ENCODE data around the gene SHISA3. TPM values are rescaled to one million over a fixed set of nuclear protein-coding genes. Genes with fewer than 3 reads are reported as not detected.

The SHISA3 gene
- total RNA-seq, 4 donors from 2014 or later, result 1.2 to 5.8 (median 1.5) TPM

- Histone ChIP-seq H3K4me3 (peak overlapping the region in 3 of 4 donors; percentile 33 to 57 (median 49)), H3K36me3 (no peaks in the 10 kb centered on the region), H3K9me3 (no peaks in the 10 kb centered on the region), H3K27me3 (peaks cover 0 to 18% of the 10 kb centered on the region in 2 donors), H3K4me1 (peaks cover 0 to 29% (median 11%) of the 10 kb centered on the region in 4 donors), H3K27ac (peak overlapping the region in 1 of 4 donors; percentile 9)
- no peak for DNase-seq
- TF ChIP-seq POLR2A (IDR thresholded peaks at IDR 0.05), result no peak
- TF ChIP-seq, protein P1, sequence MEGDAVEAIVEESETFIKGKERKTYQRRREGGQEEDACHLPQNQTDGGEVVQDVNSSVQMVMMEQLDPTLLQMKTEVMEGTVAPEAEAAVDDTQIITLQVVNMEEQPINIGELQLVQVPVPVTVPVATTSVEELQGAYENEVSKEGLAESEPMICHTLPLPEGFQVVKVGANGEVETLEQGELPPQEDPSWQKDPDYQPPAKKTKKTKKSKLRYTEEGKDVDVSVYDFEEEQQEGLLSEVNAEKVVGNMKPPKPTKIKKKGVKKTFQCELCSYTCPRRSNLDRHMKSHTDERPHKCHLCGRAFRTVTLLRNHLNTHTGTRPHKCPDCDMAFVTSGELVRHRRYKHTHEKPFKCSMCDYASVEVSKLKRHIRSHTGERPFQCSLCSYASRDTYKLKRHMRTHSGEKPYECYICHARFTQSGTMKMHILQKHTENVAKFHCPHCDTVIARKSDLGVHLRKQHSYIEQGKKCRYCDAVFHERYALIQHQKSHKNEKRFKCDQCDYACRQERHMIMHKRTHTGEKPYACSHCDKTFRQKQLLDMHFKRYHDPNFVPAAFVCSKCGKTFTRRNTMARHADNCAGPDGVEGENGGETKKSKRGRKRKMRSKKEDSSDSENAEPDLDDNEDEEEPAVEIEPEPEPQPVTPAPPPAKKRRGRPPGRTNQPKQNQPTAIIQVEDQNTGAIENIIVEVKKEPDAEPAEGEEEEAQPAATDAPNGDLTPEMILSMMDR (IDR thresholded peaks at IDR 0.05), result no peak
These were observed 2.1 kb downstream of the SHISA3 start for GRCh38 chr4:42399393-42399792.

DNA sequence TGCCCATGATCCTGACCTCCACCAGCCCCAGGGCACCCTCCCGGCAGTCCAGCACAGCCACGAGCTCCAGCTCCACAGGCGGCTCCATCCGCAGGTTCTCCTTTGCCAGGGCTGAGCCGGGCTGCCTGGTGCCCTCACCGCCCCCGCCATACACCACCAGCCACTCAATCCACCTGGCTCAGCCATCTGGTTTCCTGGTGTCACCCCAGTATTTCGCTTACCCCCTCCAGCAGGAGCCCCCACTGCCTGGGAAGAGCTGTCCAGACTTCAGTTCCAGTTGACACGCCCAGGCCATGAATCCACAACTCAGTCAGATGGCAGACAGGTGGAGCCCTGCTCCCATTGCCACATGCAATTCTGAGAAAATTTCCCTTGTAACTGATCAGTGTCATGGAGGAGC lies 3.9 kb downstream of the SHISA3 start:
- H3K27ac ChIP-seq, result peak overlapping the region in 1 of 4 donors; percentile 21
- no peaks in the 10 kb centered on the region for H3K36me3 ChIP-seq
- H3K4me3 ChIP-seq, result no peak overlapping the region
- H3K27me3 ChIP-seq, result peaks cover 0 to 18% of the 10 kb centered on the region in 2 donors
- TF ChIP-seq, protein P1 (IDR thresholded peaks at IDR 0.05), result peak in 2 of 6 experiments; percentile 17 to 31
- no peak for TF ChIP-seq POLR2A (IDR thresholded peaks at IDR 0.05)
- no peaks in the 10 kb centered on the region for H3K9me3 ChIP-seq
- H3K4me1 ChIP-seq, result peaks cover 0 to 29% (median 11%) of the 10 kb centered on the region in 4 donors
- DNase-seq, result no peak

DNA sequence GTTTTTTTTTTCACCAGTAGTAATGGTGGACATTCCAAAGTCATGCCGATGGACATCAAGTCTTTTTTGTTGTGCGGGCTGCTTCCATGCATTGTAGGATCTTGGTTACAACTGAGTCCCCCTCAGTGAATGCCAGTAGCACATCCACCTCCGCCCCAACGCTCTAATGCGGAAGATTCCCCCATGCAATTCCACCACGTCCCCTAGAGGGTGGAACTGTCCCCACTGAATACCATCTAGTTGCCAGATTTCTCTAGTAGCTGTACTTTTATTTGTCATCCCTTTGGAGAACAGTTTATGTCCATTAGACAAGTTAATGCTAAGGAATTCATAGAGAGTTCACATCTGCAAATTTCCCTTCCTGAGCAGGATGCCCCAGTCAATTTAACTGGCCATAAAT lies 6.7 kb downstream of the SHISA3 start:
- no peaks in the 10 kb centered on the region for H3K36me3 ChIP-seq
- no peak overlapping the region for H3K27ac ChIP-seq
- TF ChIP-seq, protein P1 (IDR thresholded peaks at IDR 0.05), result no peak
- TF ChIP-seq POLR2A (IDR thresholded peaks at IDR 0.05), result no peak
- peaks cover 0 to under 1% (median 0%) of the 10 kb centered on the region in 4 donors for H3K4me1 ChIP-seq
- H3K9me3 ChIP-seq, result no peaks in the 10 kb centered on the region
- H3K4me3 ChIP-seq, result no peak overlapping the region
- DNase-seq, result no peak
- H3K27me3 ChIP-seq, result peaks cover 0 to 3% of the 10 kb centered on the region in 2 donors

DNA sequence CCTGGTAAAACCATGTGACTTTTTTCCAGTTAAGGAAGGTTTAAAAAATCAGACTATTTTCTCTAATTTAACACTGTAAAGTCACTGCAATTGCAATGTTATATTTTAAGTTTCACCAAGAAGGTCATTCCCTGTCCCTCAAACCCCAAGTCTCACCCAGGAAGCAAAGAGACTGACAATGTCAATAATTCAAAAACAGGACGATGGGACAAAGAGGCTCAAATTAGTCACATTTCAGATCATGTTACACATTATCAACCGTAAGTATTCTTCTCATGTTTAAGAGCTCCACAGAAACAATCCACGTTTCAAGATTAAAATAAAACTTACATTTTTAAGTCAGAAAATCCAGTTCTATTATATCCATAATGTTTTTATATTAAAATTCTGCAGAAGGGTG lies 13.2 kb downstream of the SHISA3 start:
- no peaks in the 10 kb centered on the region for H3K27me3 ChIP-seq
- no peak for DNase-seq
- H3K9me3 ChIP-seq, result no peaks in the 10 kb centered on the region
- TF ChIP-seq, protein P1 (IDR thresholded peaks at IDR 0.05), result no peak
- no peak for TF ChIP-seq POLR2A (IDR thresholded peaks at IDR 0.05)
- no peak overlapping the region for H3K4me3 ChIP-seq
- no peaks in the 10 kb centered on the region for H3K4me1 ChIP-seq
- H3K36me3 ChIP-seq, result peaks cover 0 to 5% (median 0%) of the 10 kb centered on the region in 3 donors
- H3K27ac ChIP-seq, result no peak overlapping the region

DNA sequence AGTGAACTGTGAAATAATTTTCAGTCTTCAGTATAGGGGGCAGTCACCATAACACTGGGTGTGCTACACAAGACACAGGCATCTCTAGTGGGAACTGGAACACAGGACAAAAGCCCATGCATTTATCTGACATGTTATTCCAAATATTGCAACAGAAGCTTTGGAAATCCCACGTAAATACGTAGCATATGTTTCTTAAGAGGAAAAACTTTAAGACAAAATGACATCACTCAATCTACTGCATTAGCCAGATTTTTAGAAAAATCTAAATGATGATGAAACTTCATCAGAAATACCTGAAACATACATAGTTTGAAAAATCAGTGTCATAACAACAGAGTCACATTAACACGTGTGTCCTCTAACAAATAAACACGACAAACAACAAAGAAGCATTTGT lies 14.5 kb downstream of the SHISA3 start:
- TF ChIP-seq, protein P1 (IDR thresholded peaks at IDR 0.05), result no peak
- TF ChIP-seq POLR2A (IDR thresholded peaks at IDR 0.05), result no peak

GRCh38 chr4:42412251-42412650 lies 15.0 kb downstream of the SHISA3 start:
- Histone ChIP-seq H3K36me3 (peaks cover 0 to 9% (median 0%) of the 10 kb centered on the region in 3 donors), H3K9me3 (no peaks in the 10 kb centered on the region), H3K27me3 (no peaks in the 10 kb centered on the region), H3K27ac (no peak overlapping the region), H3K4me1 (no peaks in the 10 kb centered on the region), H3K4me3 (no peak overlapping the region)
- TF ChIP-seq, protein P1 (IDR thresholded peaks at IDR 0.05), result no peak
- TF ChIP-seq POLR2A (IDR thresholded peaks at IDR 0.05), result no peak
- DNase-seq, result no peak

More for the DNA sequence above, 14.5 kb downstream of the SHISA3 start:
- no peaks in the 10 kb centered on the region for H3K9me3 ChIP-seq
- H3K27ac ChIP-seq, result no peak overlapping the region
- no peaks in the 10 kb centered on the region for H3K4me1 ChIP-seq
- H3K27me3 ChIP-seq, result no peaks in the 10 kb centered on the region
- peaks cover 0 to 9% (median 0%) of the 10 kb centered on the region in 3 donors for H3K36me3 ChIP-seq
- H3K4me3 ChIP-seq, result no peak overlapping the region
- DNase-seq, result no peak
